Neutrophil (primary cell): ENCODE measurements around the gene ITPRIP.

ENCODE experiments used
- H3K27ac ChIP-seq: fragments of 200-600 bp; sonication (generic); 2 replicates; pipeline ENCODE4 v1.5.1; 2016; ENCODE audit warnings: mild to moderate bottlenecking, moderate library complexity
- H3K27me3 ChIP-seq: fragments of 200-600 bp; sonication (generic); 2 replicates; pipeline ENCODE4 v1.6.0; 2016; ENCODE audit warnings: mild to moderate bottlenecking
- H3K36me3 ChIP-seq: fragments of 200-600 bp; sonication (generic); 2 replicates; pipeline ENCODE4 v1.5.1; 2017
- H3K4me1 ChIP-seq, 2 experiments: fragments of 200-600 bp in 1 of 2; sonication (generic) in 1 of 2; 1 replicate in 1 of 2; 2 replicates in 1 of 2; pipeline versions ENCODE4 v1.5.1 to v1.6.1; 2013 to 2016; ENCODE audit warnings: low read depth in 1 of 2, low read length in 1 of 2, mild to moderate bottlenecking in 1 of 2, moderate library complexity in 1 of 2; ENCODE audit not compliant: control insufficient read depth in 1 of 2, insufficient read depth in 1 of 2
- H3K4me3 ChIP-seq, 2 experiments: fragments of 200-600 bp in 1 of 2; sonication (generic) in 1 of 2; 1 replicate in 1 of 2; 2 replicates in 1 of 2; pipeline ENCODE4 v1.5.1; 2013 to 2016; ENCODE audit warnings: low read depth in 1 of 2, low read length in 1 of 2, mild to moderate bottlenecking in 1 of 2, moderate library complexity in 1 of 2
- H3K9me3 ChIP-seq: fragments of 200-600 bp; sonication (generic); 2 replicates; pipeline ENCODE4 v1.5.1; 2016
- CTCF ChIP-seq: fragments of 200-600 bp; sonication (generic); IDR thresholded peaks from 2 replicates; pipeline ENCODE4 v1.5.1; 2016; ENCODE audit warnings: antibody characterized with exemption

ITPRIP gene

GRCh38 chr10:104307576-104308438 is 30.5 kb downstream of the ITPRIP start:
- H3K9me3 ChIP-seq, result no peaks in the 10 kb centered on the region
- no peak overlapping the region for H3K4me3 ChIP-seq
- H3K27me3 ChIP-seq, result no peaks in the 10 kb centered on the region
- peaks cover 65% of the 10 kb centered on the region for H3K36me3 ChIP-seq
- peaks cover 43 to 72% of the 10 kb centered on the region in 2 experiments for H3K4me1 ChIP-seq
- H3K27ac ChIP-seq, result peak overlapping the region; percentile 72
- no peak for TF ChIP-seq CTCF

- Histone ChIP-seq H3K27me3 (no peaks in the 10 kb centered on the region), H3K4me3 (no peak overlapping the region), H3K27ac (peak overlapping the region; percentile 72), H3K4me1 (peaks cover 36 to 67% of the 10 kb centered on the region in 2 experiments), H3K9me3 (no peaks in the 10 kb centered on the region), H3K36me3 (peaks cover 56% of the 10 kb centered on the region)
- no peak for TF ChIP-seq CTCF
Observed at GRCh38 chr10:104306897-104307296, 31.4 kb downstream of the ITPRIP start.

- Histone ChIP-seq H3K27me3 (no peaks in the 10 kb centered on the region), H3K9me3 (no peaks in the 10 kb centered on the region), H3K4me1 (peaks cover 43 to 68% of the 10 kb centered on the region in 2 experiments), H3K36me3 (peaks cover 36% of the 10 kb centered on the region), H3K4me3 (no peak overlapping the region), H3K27ac (peak overlapping the region; percentile 72)
- TF ChIP-seq CTCF, result no peak
Observed at GRCh38 chr10:104304927-104305326, 33.3 kb downstream of the ITPRIP start.

- Histone ChIP-seq H3K36me3 (peaks cover 31% of the 10 kb centered on the region), H3K4me3 (no peak overlapping the region), H3K27ac (peak overlapping the region; percentile 72), H3K9me3 (no peaks in the 10 kb centered on the region), H3K27me3 (no peaks in the 10 kb centered on the region), H3K4me1 (peaks cover 43 to 66% of the 10 kb centered on the region in 2 experiments)
- no peak for TF ChIP-seq CTCF
Observed at GRCh38 chr10:104304356-104304745, 33.9 kb downstream of the ITPRIP start.

DNA sequence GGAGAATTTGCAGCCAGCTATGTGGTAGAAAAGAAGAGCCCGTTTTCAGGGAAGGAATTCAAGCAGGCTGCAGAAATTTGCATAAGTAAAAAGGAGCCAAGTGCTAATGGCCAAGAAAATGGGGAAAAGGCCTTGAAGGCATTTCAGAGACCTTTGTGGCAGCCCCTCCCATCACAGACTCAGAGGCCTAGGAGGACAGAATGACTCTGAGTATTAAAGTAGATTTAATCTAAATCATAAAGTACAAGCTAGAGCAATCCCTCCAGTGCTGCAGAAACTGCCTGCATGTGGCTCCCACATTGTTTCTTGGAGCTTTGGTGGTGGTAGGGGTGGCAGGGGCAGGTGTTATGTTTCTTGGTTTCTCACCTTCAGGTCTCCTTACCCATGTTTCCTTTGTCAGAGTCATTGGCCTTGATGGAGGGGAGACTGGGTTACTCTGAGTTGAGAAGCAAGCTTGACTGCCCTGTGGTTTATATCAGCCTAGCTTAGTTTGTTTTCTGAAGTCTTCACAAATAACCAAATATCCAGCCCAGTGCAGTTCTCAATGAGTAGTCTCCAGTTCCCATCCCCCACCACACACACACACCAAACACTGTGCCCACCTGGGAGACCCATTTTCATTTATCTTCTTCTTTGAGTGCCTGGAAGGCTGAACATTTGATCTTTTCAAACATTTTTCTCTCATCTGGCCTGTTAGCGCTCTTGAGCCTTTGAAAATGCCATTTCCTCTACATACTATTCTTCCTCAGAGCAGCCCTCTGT is 34.5 kb downstream of the ITPRIP start:
- H3K4me3 ChIP-seq, result no peak overlapping the region
- peaks cover 27% of the 10 kb centered on the region for H3K36me3 ChIP-seq
- peaks cover 43 to 66% of the 10 kb centered on the region in 2 experiments for H3K4me1 ChIP-seq
- peak overlapping the region; percentile 60 for H3K27ac ChIP-seq
- H3K27me3 ChIP-seq, result no peaks in the 10 kb centered on the region
- no peaks in the 10 kb centered on the region for H3K9me3 ChIP-seq
- no peak for TF ChIP-seq CTCF
